NCI-H1105 treated with DMSO at 0.1 percent for 48 hours (cell line): ENCODE data around the gene CNTNAP4.

ENCODE experiments used
- DNase-seq: peaks from one replicate; lab custom pipeline; 2025; lab: John Stamatoyannopoulos, UW

Gene CNTNAP4

DNA sequence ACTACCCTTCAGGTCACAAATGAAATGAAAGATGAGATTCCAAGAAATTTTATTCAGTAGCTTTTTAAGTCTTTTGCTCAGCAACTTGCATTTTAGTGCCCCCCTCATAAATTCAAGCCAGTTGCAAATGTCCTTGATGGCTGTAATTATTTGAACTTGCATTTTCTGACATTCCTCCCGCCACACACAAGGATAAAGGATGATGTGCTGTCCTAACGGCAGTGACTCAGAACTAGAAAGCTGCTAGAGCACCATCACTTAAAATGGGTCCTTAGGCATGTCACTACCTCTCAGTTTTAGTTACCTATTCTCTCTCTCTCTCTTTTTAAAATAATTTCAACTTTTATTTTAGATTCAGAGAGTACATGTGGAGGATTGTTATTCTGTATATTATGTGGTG lies 306.7 kb downstream of the CNTNAP4 start:
- DNase-seq, result peak; percentile 46

DNA sequence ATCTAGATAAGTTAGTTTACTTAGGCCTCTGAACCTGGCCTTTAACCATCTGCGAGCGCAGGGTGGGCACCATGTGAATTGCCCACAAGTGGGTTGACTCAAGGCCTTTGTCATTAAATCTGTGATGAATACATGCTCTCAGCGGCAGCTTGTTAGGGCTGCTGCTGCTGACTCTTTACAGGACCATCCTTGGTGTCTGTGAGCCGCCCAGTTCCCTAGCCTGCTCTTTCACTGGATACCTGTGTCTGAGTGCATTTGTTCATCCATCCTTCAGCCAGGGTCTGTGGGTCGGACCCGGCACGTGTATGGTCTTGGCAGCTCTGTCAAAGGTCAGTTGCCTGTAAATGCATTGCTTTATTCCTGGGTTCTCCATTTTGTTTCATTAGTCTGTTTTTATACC lies 321.3 kb downstream of the CNTNAP4 start:
- no peak for DNase-seq

DNA sequence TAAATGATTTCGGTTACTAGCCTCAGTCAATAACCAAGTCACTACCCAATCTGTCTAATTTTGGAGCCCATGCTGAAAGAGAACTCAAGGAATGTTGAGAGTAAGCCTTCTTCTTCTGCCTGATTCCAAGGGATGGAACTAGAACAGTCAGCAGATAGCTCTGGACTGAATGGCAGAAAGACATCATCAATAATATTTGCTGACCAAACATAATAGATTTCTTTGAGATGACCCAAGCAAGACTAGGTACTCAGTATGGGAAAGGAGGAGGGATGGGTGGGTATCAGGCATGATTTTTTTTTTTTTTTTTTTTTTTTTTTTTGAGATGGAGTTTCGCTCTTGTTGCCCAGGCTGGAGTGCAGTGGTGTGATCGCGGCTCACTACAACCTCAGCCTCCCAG lies 330.1 kb downstream of the CNTNAP4 start:
- no peak for DNase-seq
